Ascending aorta (tissue), 2 donors: ENCODE results near the gene TPX2. TPM values are rescaled to one million over a fixed set of nuclear protein-coding genes. Genes with fewer than 3 reads are reported as not detected.

ENCODE experiments used
- DNase-seq, 2 donors: peaks; one replicate each; pipeline ENCODE4 v3.0.0-alpha.2; 2019; ENCODE audit warnings: low spot score in 2 of 2
- H3K27ac ChIP-seq, 2 donors: fragments of 200-600 bp; sonication (generic); one replicate each; pipeline ENCODE4 v1.5.1; 2016 to 2017; ENCODE audit warnings: mild to moderate bottlenecking in 1 of 2
- H3K27me3 ChIP-seq: fragments of 200-600 bp; sonication (generic); one replicate; pipeline ENCODE4 v1.5.1; 2017
- H3K36me3 ChIP-seq, 2 donors: fragments of 200-600 bp; sonication (generic); one replicate each; pipeline ENCODE4 v1.5.1; 2016
- H3K4me1 ChIP-seq, 2 donors: fragments of 200-600 bp; sonication (generic); one replicate each; pipeline ENCODE4 v1.5.1; 2016 to 2017; ENCODE audit warnings: mild to moderate bottlenecking in 1 of 2
- H3K4me3 ChIP-seq, 2 donors: fragments of 200-600 bp; sonication (generic); one replicate each; pipeline ENCODE4 v1.5.1; 2016 to 2017; ENCODE audit warnings: mild to moderate bottlenecking in 1 of 2
- H3K9me3 ChIP-seq, 2 donors: fragments of 200-600 bp; sonication (generic); one replicate each; pipeline ENCODE4 v1.5.1; 2016
- CTCF ChIP-seq, 3 experiments: fragments of 200-600 bp in 2 of 3; fragments of 450-650 bp in 1 of 3; sonication (generic) in 2 of 3; IDR thresholded peaks; one replicate each; pipeline ENCODE4 v1.5.1; 2016 to 2019; ENCODE audit warnings: antibody characterized with exemption in 3 of 3, mild to moderate bottlenecking in 1 of 3, moderate library complexity in 1 of 3
- intact Hi-C: fragments of 100-400 bp; cut with DNase I; formaldehyde crosslinking; loops from one replicate; pipeline ENCODE4 v1.15.1; 2023
- total RNA-seq: library from RNA; depleted of rRNA; stranded (reverse); fragments of >200 nt; gene quantifications from one replicate; pipeline ENCODE4 v1.1.0, GENCODE V29; 2016

The TPX2 gene
- total RNA-seq, 1 donor from 2014 or later: not detected

- no peaks in the 10 kb centered on the region for H3K27me3 ChIP-seq
- peak overlapping the region in 1 of 2 donors; percentile 7 for H3K4me3 ChIP-seq
- H3K36me3 ChIP-seq: no peaks in the 10 kb centered on the region
- H3K4me1 ChIP-seq: peaks cover 39 to 60% of the 10 kb centered on the region in 2 donors
- H3K9me3 ChIP-seq: no peaks in the 10 kb centered on the region
- DNase-seq: peak in 1 of 2 donors; percentile 84
- intact Hi-C loops: loop anchor here (5.0 kb wide), 1 partner anchor 153 kb away; no protein-coding TSS in a partner anchor
- no peak for TF ChIP-seq CTCF (IDR thresholded peaks at IDR 0.05)
- peak overlapping the region; percentile 88 to 91 for H3K27ac ChIP-seq
Observed at GRCh38 chr20:31815408-31816188, 76.5 kb downstream of the TPX2 start.

GRCh38 chr20:31816221-31816620 is 77.1 kb downstream of the TPX2 start:
- TF ChIP-seq CTCF (IDR thresholded peaks at IDR 0.05): no peak
- Histone ChIP-seq H3K27me3 (no peaks in the 10 kb centered on the region), H3K9me3 (no peaks in the 10 kb centered on the region), H3K27ac (peak overlapping the region; percentile 88 to 91), H3K4me1 (peaks cover 33 to 54% of the 10 kb centered on the region in 2 donors), H3K36me3 (no peaks in the 10 kb centered on the region), H3K4me3 (no peak overlapping the region)
- DNase-seq: no peak
- intact Hi-C loops: loop anchor here (5.0 kb wide), 1 partner anchor 154 kb away; no protein-coding TSS in a partner anchor

- intact Hi-C loops: loop anchor here (5.0 kb wide), 1 partner anchor 155 kb away; no protein-coding TSS in a partner anchor
- Histone ChIP-seq H3K4me1 (peaks cover 28 to 52% of the 10 kb centered on the region in 2 donors), H3K9me3 (no peaks in the 10 kb centered on the region), H3K27me3 (no peaks in the 10 kb centered on the region), H3K4me3 (no peak overlapping the region), H3K27ac (peak overlapping the region; percentile 22 to 91), H3K36me3 (no peaks in the 10 kb centered on the region)
- no peak for DNase-seq
- no peak for TF ChIP-seq CTCF (IDR thresholded peaks at IDR 0.05)
Observed at GRCh38 chr20:31817461-31817860, 78.4 kb downstream of the TPX2 start.

- intact Hi-C loops: loop anchor here (5.0 kb wide), 1 partner anchor 156 kb away; no protein-coding TSS in a partner anchor
Observed at GRCh38 chr20:31818376-31818908, 79.4 kb downstream of the TPX2 start.

More at GRCh38 chr20:31818376-31818908, 79.4 kb downstream of the TPX2 start:
- Histone ChIP-seq H3K4me1 (peaks cover 21 to 50% of the 10 kb centered on the region in 2 donors), H3K4me3 (no peak overlapping the region), H3K36me3 (no peaks in the 10 kb centered on the region), H3K27me3 (no peaks in the 10 kb centered on the region), H3K9me3 (no peaks in the 10 kb centered on the region), H3K27ac (peak overlapping the region; percentile 17 to 21)
- TF ChIP-seq CTCF (IDR thresholded peaks at IDR 0.05): no peak
- no peak for DNase-seq
